Astrocyte of the hippocampus (primary cell): ENCODE results near the gene KARS1.

Source experiments
- DNase-seq: peaks from one replicate; pipeline ENCODE4 v3.0.0; 2011; ENCODE audit warnings: low read depth, low spot score

The KARS1 gene

DNA sequence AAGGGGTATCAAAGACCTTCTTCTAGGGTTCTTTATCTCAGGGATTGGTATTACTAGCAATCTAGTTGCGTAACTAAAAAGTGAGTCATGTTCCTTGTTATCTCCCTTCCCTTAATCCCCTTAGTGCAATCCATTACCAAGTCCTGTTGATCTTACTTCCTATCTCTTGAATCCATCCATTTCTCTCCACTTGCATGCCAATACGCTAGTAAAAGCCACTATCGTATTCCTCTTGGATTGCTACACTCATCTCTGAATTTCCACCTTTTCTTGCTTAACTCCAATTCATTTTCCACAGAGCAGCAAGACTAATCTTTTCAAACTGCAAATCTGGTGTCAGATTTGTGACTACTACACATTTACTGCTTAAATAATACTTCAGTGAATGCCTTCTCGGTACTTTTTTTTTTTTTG is 22.5 kb downstream of the KARS1 start:
- DNase-seq: no peak

GRCh38 chr16:75622761-75623605 is 24.5 kb downstream of the KARS1 start, which contains the start of gene ADAT1:
TSS of gene ADAT1 (minus strand) at chr16:75623281. CDS start at chr16:75620799, 2,482 bp downstream.
- DNase-seq: peak; percentile 99

DNA sequence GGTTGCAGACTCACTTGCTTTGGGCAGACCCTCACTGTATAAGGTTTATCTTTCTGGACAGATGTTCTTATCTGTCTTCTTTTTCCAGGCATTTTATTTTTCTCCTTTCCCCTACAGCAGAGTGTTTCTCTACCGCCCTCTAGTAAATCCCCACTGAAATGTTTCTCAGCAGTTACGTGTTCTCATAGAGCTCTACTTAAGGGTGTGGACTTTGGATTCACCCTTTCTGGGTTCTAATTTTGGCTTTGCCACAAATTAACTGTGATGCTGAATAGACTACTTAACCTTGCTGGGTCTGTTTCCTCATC is 26.3 kb downstream of the KARS1 start:
- DNase-seq: peak; percentile 29

DNA sequence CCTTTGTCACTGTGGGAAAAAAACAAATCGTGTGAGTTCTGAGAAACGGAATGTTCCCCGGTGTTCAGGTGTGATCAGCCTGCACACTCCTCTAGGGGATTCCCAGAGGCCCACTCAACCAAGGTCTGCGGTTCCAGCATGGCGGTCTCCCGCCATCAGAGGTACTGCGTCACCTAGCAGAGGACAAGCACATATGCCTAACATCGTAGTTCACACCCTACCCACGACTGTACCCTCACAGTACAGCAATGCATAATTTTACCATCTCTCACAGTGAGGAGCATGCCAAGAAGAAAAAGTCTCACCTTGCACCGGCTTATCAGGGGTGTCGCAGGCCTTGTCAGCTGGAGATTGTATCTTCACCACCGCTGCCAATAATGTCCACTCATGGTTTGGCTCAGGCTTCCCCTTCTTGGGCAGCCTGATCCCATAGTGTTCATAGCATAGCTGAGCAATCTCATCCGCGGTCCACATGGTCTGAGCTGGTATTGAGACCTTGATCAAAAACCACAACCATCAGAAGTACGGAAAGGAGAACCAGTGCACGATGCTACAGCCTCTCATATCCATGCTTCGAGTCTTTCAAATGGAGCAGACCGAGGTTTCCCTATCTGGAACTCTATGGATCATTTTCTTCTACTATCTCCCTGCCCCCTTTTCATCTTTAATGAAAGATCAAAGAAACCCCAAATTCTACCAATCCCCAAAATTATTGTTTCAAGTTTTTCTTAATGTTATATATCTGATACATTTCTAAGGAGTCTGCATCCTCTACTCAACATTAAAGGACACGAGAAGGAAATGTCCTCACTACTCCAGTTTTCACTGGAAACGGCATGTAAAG is 26.9 kb downstream of the KARS1 start:
- DNase-seq: no peak

DNA sequence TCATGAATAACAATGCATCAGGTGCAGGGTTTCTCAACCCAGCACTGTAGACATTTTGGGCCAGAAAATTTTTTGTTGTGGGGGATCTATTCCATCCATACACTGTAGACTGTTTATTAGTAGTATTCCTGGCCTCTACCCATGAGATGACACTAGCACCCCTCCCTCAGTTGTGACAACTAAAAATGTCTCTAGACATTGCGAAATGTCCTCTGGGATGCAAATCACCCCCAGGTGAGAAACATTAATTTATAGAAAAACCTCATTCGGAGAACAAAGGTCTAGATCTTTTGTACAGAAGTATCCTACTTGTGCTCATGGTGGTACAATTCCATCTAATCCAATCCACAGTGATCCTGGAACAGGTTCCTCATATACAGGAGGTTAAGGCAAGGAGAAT is 28.7 kb downstream of the KARS1 start:
- no peak for DNase-seq

DNA sequence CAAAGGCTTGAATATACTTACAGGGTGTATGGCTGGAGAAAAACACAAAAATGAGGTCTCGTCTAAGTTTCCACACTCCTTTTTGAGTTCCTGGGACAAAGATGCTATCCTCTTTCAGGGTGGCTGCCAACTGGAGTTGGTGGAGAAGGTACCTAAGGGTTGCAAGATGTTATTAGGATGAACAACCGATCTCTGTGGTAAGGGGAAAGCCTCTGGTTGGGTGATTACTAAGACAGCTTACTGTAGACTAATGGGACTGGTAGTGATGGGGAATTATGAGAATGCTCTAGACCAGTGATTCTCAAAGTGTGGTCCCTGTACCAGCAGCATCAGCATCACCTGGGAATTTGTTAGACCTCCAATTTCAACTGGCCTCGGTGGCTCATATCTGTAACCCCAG is 30.3 kb downstream of the KARS1 start:
- DNase-seq: no peak

DNA sequence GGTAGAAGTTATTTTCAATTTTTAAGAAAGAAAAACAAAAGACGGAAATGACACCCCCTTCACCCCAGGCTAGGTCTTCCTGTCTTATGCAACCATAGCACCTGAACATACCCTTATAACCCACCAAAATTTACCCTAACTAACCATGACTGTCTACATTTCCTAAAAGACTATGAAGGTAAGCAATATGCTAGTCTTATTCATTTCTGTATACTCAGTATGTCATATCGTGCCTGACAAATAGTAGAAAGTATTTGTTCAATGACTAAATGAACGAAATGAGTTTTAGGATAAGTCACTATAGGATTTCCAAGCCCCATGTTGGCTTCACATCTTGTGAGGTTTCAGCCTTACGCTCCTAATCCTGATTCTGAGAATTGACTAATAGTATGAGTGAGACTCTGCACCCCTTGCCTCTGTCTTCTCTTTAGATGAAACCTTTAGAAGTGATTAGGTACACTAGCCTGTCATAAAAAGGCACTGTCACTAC is 30.9 kb downstream of the KARS1 start:
- DNase-seq: no peak

DNA sequence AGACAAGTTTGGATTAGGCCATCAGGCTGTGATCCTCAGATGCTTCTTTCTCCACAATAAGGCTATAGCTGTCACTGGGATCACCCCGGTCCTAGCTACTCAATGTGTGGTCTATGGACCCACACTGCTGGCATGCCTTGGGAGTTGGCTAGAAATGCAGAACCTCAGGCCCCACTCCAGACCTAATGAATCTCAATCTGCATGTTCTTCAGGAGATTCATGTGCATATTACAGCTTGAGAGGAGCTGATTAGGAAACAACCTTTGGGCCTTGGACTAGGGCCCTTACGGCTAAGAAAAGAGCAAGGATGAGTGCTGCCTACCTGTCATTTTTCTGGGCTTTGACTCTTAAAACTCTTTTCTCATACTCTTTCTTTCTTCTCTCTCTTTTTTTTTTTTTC is 31.8 kb downstream of the KARS1 start:
- DNase-seq: no peak

- no peak for DNase-seq
Measured at GRCh38 chr16:75614066-75614897, 33.2 kb downstream of the KARS1 start.

DNA sequence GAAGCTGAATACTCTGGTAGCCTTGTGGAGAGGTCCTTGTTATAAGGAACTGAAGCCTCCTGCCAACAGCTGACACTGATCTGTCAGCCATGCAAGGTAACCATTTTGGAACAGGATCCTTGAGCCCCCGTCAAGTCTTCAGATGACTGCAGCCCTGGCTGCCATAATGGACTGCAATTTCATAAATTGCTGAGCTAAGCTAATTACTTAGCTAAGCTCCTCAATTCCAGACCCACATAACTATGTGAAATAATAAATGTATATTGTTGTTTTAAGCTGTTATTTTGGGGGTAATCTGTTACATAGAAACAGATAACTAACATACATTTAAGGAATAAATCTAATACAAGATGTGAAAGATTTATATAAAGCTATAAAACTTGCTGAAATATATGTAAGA is 41.0 kb downstream of the KARS1 start:
- no peak for DNase-seq

- no peak for DNase-seq
Measured at GRCh38 chr16:75603241-75603640, 44.2 kb downstream of the KARS1 start.

- no peak for DNase-seq
Measured at GRCh38 chr16:75599452-75600277, 47.8 kb downstream of the KARS1 start.

GRCh38 chr16:75593825-75594820 is 53.3 kb downstream of the KARS1 start:
- peak; percentile 80 for DNase-seq

DNA sequence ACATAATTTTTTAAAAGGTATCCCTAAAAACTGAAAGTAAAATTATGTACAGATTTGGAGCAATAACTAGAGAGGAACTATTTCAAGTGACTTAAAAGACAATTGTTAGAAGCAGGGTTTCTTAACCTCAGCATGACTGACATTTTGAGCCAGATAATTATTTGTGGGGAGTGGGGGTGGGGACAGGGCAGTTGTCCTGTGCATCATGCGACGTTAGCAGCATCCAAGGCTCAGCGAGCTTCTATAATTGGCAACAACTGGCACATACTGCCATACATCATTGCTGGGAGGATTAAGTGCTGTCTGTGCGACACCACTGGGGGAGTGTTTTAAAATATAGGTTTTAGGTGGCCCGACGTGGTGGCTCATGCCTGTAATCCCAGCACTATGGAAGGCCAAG is 54.2 kb downstream of the KARS1 start:
- no peak for DNase-seq

GRCh38 chr16:75591927-75592326 is 55.5 kb downstream of the KARS1 start:
- peak; percentile 20 for DNase-seq

GRCh38 chr16:75590920-75591843 is 56.3 kb downstream of the KARS1 start:
- DNase-seq: peak; percentile 89

DNA sequence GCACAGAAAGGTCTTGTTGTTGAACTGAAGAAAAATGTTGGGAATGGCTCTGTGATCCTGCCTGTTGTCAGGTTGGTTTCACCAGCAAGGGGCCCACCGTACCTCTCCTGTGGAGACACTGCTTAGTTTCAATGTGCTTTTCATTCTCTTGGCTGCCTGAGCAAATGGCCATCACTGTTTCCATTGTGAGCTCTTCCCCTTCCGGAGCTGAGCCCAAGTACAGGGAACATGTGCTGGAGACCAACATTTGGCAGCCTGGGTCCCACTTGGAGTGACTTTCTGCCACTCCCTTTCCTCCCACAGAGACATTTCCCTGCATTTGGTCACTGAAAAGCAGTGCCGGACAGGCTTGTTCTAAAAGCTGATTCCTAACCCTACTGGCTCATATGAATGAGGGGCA is 58.2 kb downstream of the KARS1 start:
- peak; percentile 23 for DNase-seq

GRCh38 chr16:75588716-75589115 is 58.7 kb downstream of the KARS1 start:
- no peak for DNase-seq

DNA sequence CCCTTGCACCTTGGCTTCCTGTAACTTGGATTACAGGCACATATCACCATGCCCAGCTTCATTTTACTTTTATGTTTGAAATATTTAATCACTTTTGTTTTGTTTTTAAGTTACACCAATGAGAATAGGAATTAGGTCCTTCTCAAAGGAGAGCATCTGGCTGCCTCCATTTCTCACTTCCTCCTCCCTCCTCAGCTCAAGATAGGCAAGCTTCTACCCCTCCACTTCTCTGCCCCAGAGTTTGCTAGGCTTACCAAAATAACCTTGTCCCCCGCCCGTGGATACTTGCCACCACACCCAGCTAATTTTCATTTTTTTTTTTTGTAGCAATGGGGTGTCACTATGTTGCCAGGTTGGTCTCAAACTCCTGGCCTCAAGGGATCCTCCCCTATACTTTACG is 63.4 kb downstream of the KARS1 start:
- DNase-seq: no peak
